MCF 10A (cell line): ENCODE measurements around the gene A4GALT. TPM values are rescaled to one million over a fixed set of nuclear protein-coding genes. Genes with fewer than 3 reads are reported as not detected.

Source experiments
- BruUV-seq: library from RNA; stranded (reverse); fragments of 400-500 nt; replicated peaks from 2 replicates; lab custom pipeline; 2021; lab: Mats Ljungman, UMichigan
- CTCF ChIA-PET: fragments of 300-600 bp; sonication (Branson Sonifier 250); formaldehyde crosslinking; extraction: SDS; loops from one replicate; lab custom pipeline; 2021; ENCODE audit warnings: antibody characterized with exemption, inconsistent platforms; lab: Yijun Ruan, JAX
- POLR2A ChIA-PET: fragments of 300-600, 350-650 bp; sonication (Branson Sonifier 250); formaldehyde crosslinking; extraction: SDS; loops from one replicate; lab custom pipeline; 2020; ENCODE audit warnings: antibody characterized with exemption, inconsistent platforms; lab: Yijun Ruan, JAX
- DNase-seq: peaks from one replicate; pipeline ENCODE4 v3.0.0-alpha.2; 2018; ENCODE audit not compliant: unreplicated experiment
- H3K27ac Mint-ChIP-seq: one replicate; pipeline ENCODE4 v1.8.0; 2022; ENCODE audit warnings: mild to moderate bottlenecking, low read depth, mixed read lengths; ENCODE audit not compliant: unreplicated experiment
- H3K27me3 Mint-ChIP-seq: one replicate; pipeline ENCODE4 v1.8.0; 2022; ENCODE audit warnings: mixed read lengths; ENCODE audit not compliant: insufficient read depth, unreplicated experiment
- H3K36me3 Mint-ChIP-seq: one replicate; pipeline ENCODE4 v1.8.0; 2022; ENCODE audit warnings: mild to moderate bottlenecking, moderate library complexity, mixed read lengths; ENCODE audit not compliant: insufficient read depth, unreplicated experiment
- H3K4me1 Mint-ChIP-seq: one replicate; pipeline ENCODE4 v1.8.0; 2022; ENCODE audit warnings: mixed read lengths; ENCODE audit not compliant: insufficient read depth, unreplicated experiment
- H3K4me3 Mint-ChIP-seq: one replicate; pipeline ENCODE4 v1.8.0; 2022; ENCODE audit warnings: mild to moderate bottlenecking, moderate library complexity, mixed read lengths; ENCODE audit not compliant: unreplicated experiment
- H3K9me3 Mint-ChIP-seq: one replicate; pipeline ENCODE4 v1.8.0; 2022; ENCODE audit warnings: mixed read lengths; ENCODE audit not compliant: unreplicated experiment
- intact Hi-C: fragments of 100-400 bp; cut with micrococcal nuclease; formaldehyde crosslinking; loops from 2 replicates; pipeline ENCODE4 v1.14.1; 2022
- total RNA-seq: library from RNA; stranded (reverse); gene quantifications from 2 replicates; pipeline ENCODE4 v1.2.3, GENCODE V29; 2022
- TF ChIP-seq, protein P1 (sequence below): fragments of 200-600 bp; IDR thresholded peaks from one replicate; pipeline ENCODE4 v1.8.0; 2022; ENCODE audit warnings: antibody characterized with exemption, mild to moderate bottlenecking; ENCODE audit not compliant: unreplicated experiment

The A4GALT gene
- total RNA-seq, 1 experiment from 2014 or later, result 8.7 TPM

DNA sequence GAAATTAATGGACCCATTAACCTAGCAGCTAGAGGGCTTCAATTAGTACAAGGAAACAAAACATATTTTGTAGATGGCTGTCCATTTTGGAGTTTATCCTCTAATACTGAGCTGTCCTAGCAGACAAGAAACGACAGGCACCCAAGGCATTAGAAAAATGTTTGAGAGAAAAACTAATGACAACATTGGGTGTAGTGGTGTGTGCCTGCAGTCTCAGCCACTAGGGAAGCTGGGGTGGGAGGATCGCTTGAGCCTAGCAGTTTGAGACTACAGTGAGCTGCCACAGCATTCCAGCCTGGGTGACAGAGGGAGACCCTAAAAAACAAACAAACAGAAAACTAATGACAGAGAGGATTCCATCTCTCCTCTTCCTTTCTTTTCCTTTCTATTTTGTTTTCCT is 1.5 kb downstream of the A4GALT start:
- intact Hi-C loops, result no loop called here
- TF ChIP-seq, protein P1, sequence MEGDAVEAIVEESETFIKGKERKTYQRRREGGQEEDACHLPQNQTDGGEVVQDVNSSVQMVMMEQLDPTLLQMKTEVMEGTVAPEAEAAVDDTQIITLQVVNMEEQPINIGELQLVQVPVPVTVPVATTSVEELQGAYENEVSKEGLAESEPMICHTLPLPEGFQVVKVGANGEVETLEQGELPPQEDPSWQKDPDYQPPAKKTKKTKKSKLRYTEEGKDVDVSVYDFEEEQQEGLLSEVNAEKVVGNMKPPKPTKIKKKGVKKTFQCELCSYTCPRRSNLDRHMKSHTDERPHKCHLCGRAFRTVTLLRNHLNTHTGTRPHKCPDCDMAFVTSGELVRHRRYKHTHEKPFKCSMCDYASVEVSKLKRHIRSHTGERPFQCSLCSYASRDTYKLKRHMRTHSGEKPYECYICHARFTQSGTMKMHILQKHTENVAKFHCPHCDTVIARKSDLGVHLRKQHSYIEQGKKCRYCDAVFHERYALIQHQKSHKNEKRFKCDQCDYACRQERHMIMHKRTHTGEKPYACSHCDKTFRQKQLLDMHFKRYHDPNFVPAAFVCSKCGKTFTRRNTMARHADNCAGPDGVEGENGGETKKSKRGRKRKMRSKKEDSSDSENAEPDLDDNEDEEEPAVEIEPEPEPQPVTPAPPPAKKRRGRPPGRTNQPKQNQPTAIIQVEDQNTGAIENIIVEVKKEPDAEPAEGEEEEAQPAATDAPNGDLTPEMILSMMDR, result no peak
- Mint-ChIP-seq H3K27ac (peak overlapping the region; percentile 47), H3K4me3 (peak overlapping the region; percentile 73), H3K36me3 (peaks cover 9% of the 10 kb centered on the region), H3K27me3 (no peaks in the 10 kb centered on the region), H3K9me3 (no peaks in the 10 kb centered on the region), H3K4me1 (peaks cover 24% of the 10 kb centered on the region)
- no peak for DNase-seq
- TSS peak; percentile 20 for BruUV-seq
- ChIA-PET CTCF (interaction anchor here (0.6 to 0.7 kb wide), 2 partner anchors 10 to 62 kb away, joined by 3 read pairs; no protein-coding TSS in a partner anchor), POLR2A (interaction anchor here (0.8 to 1.6 kb wide), 3 partner anchors 21 to 31 kb away, joined by 4 to 8 read pairs (median 5); no protein-coding TSS in a partner anchor)

DNA sequence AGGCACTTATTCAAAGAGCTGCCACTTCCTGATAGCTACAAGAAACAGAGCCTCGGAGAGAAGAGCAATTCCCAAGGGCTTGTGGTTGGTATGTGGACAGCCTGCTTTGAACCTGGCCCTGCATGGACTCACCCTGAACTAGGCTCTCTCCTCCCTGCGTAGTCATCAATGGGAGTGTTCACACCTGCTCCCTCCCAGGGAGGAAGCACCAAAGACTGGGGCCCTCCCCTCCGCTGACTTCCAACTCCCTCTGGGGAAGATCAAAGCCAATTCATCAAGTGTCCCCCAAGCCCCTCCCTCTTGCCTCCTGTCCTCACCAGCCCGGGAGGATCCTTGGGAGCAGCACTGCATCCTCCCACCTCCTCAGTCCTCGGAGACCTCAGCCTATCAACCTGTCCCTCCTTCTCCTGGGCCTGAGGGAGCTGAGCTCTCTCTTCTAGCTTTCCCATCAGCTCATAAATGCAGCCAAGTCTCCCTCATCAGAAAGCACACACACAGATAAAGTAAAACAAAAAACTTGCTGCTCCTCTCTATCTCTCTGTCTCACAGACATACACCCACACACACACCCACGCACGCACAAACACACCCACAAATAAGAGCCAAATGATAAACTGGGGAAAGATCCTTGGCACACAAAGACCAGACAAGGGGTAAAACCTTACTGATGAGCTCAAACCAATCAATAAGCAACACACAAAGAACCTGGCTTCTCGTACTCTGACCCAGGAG is 3.3 kb downstream of the A4GALT start:
- no peaks in the 10 kb centered on the region for H3K27me3 Mint-ChIP-seq
- H3K9me3 Mint-ChIP-seq, result no peaks in the 10 kb centered on the region
- CTCF ChIA-PET, result interaction anchor here (0.6 to 1.2 kb wide), 2 partner anchors 103 to 660 kb away, joined by 3 to 6 read pairs; no protein-coding TSS in a partner anchor
- H3K4me3 Mint-ChIP-seq, result peak overlapping the region; percentile 13
- H3K27ac Mint-ChIP-seq, result peak overlapping the region; percentile 39
- peak; percentile 42 for DNase-seq
- no TSS peak for BruUV-seq
- H3K4me1 Mint-ChIP-seq, result peaks cover 24% of the 10 kb centered on the region
- TF ChIP-seq, protein P1, result no peak
- POLR2A ChIA-PET, result interaction anchor here (0.9 kb wide), 1 partner anchor 103 kb away, joined by 3 read pairs; the partner anchor contains the start of gene POLDIP3
- peaks cover 9% of the 10 kb centered on the region for H3K36me3 Mint-ChIP-seq
- intact Hi-C loops, result no loop called here

DNA sequence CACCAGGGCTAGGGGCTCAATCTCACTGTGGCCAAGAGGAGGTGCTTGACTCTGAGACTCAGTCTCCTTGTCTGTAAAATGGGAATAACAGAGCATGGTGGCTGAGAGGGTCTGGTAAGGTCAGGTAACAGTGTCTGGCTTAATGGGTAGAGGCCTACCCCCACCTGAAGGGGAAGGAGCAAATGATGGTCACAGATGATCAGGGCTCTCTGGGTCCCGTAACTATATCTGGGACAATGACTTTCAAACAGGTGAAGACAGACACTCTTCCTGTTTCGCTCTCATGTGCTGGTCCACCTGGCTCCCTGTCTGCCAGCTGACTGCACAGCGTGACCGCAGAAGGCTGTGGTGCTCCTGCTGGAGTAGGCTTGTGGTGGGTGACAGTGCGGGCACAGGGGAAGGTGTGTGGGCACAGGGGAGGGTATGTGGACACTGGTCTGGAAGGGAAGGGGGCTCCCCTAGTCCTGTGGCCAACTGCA is 4.0 kb downstream of the A4GALT start:
- POLR2A ChIA-PET, result no interaction called here
- peaks cover 24% of the 10 kb centered on the region for H3K4me1 Mint-ChIP-seq

DNA sequence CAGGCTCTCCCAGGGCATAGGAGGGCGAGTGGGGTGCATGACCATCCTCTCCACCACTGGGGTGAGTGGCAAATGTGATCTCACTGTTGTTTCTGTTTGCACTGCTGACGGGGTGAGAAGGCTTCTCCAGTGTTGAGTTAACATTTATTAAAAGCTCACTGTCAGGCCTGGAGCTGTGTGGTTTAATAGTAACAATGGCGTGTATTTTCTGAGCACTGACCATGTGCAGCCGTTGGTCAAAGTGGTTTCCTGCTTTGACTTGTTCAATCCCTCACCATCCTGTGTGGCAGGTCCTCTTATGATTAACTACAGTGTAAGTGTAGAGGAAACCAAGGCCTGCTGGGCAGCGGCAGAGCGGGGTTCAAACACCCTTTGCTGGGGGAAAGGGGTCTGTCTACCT is 4.4 kb downstream of the A4GALT start:
- Mint-ChIP-seq H3K36me3 (peaks cover 10% of the 10 kb centered on the region), H3K27ac (no peak overlapping the region), H3K27me3 (no peaks in the 10 kb centered on the region)

More for the DNA sequence above, 4.0 kb downstream of the A4GALT start:
- BruUV-seq, result no TSS peak
- TF ChIP-seq, protein P1, result no peak
- CTCF ChIA-PET, result interaction anchor here (0.6 to 1.2 kb wide), 2 partner anchors 20 to 103 kb away, joined by 3 to 6 read pairs; no protein-coding TSS in a partner anchor
- DNase-seq, result no peak
- peaks cover 9% of the 10 kb centered on the region for H3K36me3 Mint-ChIP-seq
- H3K9me3 Mint-ChIP-seq, result no peaks in the 10 kb centered on the region
- H3K27me3 Mint-ChIP-seq, result no peaks in the 10 kb centered on the region
- peak overlapping the region; percentile 39 for H3K27ac Mint-ChIP-seq
- no peak overlapping the region for H3K4me3 Mint-ChIP-seq
- intact Hi-C loops, result no loop called here

More for the DNA sequence above, 4.4 kb downstream of the A4GALT start:
- TF ChIP-seq, protein P1, result no peak
- H3K4me3 Mint-ChIP-seq, result no peak overlapping the region
- DNase-seq, result no peak
- BruUV-seq, result no TSS peak
- intact Hi-C loops, result no loop called here
- peaks cover 24% of the 10 kb centered on the region for H3K4me1 Mint-ChIP-seq
- CTCF ChIA-PET, result interaction anchor here (0.6 kb wide), 1 partner anchor 19 kb away, joined by 3 read pairs; no protein-coding TSS in a partner anchor
- no peaks in the 10 kb centered on the region for H3K9me3 Mint-ChIP-seq
- POLR2A ChIA-PET, result no interaction called here
